WI38 (cell line): Measurements from ENCODE around the gene LAMP5.

Source experiments
- H3K4me3 ChIP-seq: 2 replicates; pipeline ENCODE4 v1.5.1; 2011; ENCODE audit warnings: low read depth, mild to moderate bottlenecking, control low read depth, low read length
- TF ChIP-seq, protein P1 (sequence below): IDR thresholded peaks from 2 replicates; pipeline ENCODE4 v1.5.1; 2012; ENCODE audit warnings: low read depth, mild to moderate bottlenecking, control low read depth, low read length

The LAMP5 gene

GRCh38 chr20:9555781-9556180 is 41.4 kb downstream of the LAMP5 start:
- H3K4me3 ChIP-seq: no peak overlapping the region
- TF ChIP-seq, protein P1, sequence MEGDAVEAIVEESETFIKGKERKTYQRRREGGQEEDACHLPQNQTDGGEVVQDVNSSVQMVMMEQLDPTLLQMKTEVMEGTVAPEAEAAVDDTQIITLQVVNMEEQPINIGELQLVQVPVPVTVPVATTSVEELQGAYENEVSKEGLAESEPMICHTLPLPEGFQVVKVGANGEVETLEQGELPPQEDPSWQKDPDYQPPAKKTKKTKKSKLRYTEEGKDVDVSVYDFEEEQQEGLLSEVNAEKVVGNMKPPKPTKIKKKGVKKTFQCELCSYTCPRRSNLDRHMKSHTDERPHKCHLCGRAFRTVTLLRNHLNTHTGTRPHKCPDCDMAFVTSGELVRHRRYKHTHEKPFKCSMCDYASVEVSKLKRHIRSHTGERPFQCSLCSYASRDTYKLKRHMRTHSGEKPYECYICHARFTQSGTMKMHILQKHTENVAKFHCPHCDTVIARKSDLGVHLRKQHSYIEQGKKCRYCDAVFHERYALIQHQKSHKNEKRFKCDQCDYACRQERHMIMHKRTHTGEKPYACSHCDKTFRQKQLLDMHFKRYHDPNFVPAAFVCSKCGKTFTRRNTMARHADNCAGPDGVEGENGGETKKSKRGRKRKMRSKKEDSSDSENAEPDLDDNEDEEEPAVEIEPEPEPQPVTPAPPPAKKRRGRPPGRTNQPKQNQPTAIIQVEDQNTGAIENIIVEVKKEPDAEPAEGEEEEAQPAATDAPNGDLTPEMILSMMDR: no peak

GRCh38 chr20:9557411-9557810 is 43.0 kb downstream of the LAMP5 start:
- H3K4me3 ChIP-seq: no peak overlapping the region
- TF ChIP-seq, protein P1: no peak

DNA sequence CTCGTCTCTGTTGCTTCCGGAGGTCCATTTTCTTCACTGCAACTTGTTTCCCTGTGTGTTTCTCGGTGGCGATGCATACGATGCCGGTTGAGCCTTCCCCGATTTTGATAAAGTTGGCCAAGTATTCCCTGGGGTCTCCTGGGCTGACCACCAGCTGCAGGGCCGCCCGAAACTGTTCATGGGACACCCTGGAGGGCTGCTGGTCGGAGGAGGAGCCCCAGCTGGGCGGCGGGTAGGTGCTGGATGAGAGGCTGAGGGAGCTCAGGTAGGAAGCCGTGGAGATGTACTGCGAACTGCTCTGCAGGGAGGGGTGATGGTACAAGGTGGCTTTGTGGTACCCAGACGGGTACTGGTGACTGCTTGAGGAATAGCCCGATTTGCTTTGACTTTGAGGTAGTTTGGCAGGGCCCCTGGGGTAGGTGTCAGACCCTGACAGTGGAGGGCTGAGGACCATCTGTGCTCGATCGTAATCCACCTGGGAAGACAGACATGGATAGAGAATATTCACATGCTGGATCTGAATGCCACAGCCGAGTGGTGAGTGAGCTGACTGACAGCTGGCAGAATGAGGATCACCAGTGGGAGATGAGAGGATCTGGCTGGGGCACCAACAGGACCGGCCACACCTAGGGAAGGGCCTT is 51.6 kb downstream of the LAMP5 start:
- TF ChIP-seq, protein P1: no peak
- no peak overlapping the region for H3K4me3 ChIP-seq

DNA sequence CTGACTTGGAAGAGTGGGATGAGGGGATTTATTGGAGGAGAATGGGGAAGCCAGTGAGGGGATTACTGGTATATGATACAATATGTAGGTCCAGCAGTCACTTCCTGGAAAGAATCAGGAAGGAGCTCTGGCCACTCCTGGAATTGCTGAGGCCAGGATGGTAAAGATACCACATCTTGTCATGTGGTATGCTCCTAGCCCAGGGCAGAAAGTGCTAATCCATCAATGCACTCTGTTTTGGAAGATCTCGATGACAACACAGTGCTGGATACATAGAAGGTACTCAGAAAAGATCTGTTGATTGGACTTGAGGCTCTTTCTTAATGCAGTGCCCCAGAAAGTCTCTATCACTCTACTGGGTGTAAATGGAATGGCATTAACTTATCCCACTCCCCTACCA is 52.6 kb downstream of the LAMP5 start:
- TF ChIP-seq, protein P1: no peak
- H3K4me3 ChIP-seq: no peak overlapping the region

DNA sequence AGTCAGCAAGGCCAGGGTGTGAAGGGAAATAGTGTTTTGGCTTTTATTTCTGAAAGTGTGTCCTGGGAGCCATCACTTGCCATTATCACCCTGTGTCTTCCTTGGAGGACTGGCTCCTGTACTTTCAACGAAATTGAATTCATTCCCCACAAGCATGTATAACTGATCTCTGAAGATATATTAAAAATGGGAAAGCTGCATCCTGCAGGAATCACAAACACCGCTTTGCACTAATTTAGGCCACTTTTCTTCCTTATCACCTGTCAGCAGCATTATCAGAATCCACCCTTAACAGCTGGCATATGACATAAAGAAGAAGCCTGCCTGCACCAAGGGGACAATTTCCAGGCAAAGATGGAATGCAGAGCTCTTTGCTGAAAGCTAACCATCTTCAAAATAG is 56.2 kb downstream of the LAMP5 start:
- no peak overlapping the region for H3K4me3 ChIP-seq
- TF ChIP-seq, protein P1: no peak

DNA sequence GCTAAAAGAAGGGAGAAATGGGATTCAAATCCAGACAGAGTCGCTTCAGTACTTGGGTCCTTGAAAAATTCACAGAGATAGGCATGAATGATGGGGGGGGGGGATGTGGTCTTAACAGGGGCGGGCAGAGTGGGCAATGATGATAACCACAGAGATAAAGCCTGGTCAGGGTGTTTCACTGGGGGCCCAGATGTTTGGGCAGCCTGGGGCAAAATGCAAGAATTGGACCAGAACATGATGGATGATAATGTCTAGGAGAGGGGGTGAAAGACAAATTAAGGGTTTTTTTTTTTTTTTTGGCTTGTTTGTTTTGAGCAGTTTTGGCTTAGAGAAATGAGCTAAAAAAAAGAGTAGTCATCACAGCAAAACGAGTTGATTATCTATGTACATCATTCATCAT is 57.4 kb downstream of the LAMP5 start:
- no peak overlapping the region for H3K4me3 ChIP-seq
- TF ChIP-seq, protein P1: no peak

- TF ChIP-seq, protein P1: no peak
- H3K4me3 ChIP-seq: no peak overlapping the region
Observed at GRCh38 chr20:9572670-9573069, 58.3 kb downstream of the LAMP5 start.
